IPS DF 6.9 (cell line): ENCODE results near the gene FPR3.
A peak's percentile ranks its signal among the peaks of the same experiment; 100 is the strongest.
"Not testable (repeated sequence)": the region's sequence is repeated elsewhere in the genome, so short reads cannot be mapped to it uniquely, and the experiment has no call there.

Experiments used
- DNase-seq: peaks from one replicate; pipeline ENCODE4 v3.0.0-alpha.2; 2013; ENCODE audit warnings: low read depth, low spot score
- H3K27ac ChIP-seq: one replicate; pipeline ENCODE4 v1.5.1; 2013; ENCODE audit warnings: low read length, control low read depth
- H3K27me3 ChIP-seq: 2 replicates; pipeline ENCODE4 v1.6.1; 2013; ENCODE audit warnings: mild to moderate bottlenecking, low read length; ENCODE audit not compliant: control insufficient read depth, insufficient read depth
- H3K36me3 ChIP-seq: 2 replicates; pipeline ENCODE4 v1.6.1; 2013; ENCODE audit warnings: low read length; ENCODE audit not compliant: control insufficient read depth, insufficient read depth
- H3K4me1 ChIP-seq: 2 replicates; pipeline ENCODE4 v1.6.1; 2013; ENCODE audit warnings: low read length; ENCODE audit not compliant: control insufficient read depth, insufficient read depth
- H3K4me3 ChIP-seq: 2 replicates; pipeline ENCODE4 v1.5.1; 2013; ENCODE audit warnings: mild to moderate bottlenecking, low read length
- H3K9me3 ChIP-seq: 2 replicates; pipeline ENCODE4 v1.6.1; 2013; ENCODE audit warnings: low read length, inconsistent platforms; ENCODE audit not compliant: control insufficient read depth, insufficient read depth
- WGBS: extraction: QIAGEN DNeasy Blood & Tissue Kit; methylation state at CpG from one replicate; pipeline ENCODE4 v1.1.7; 2013; ENCODE audit warnings: mixed read lengths, missing lambda C conversion rate; ENCODE audit not compliant: insufficient read length, insufficient coverage; 5-methylcytosine and 5-hydroxymethylcytosine counted together

The FPR3 gene

GRCh38 chr19:51765086-51765485 lies 29.9 kb upstream of the FPR3 start:
- no CpG with 5 or more reads among the region's 5 CpGs for WGBS
- no peak overlapping the region for H3K4me3 ChIP-seq
- H3K4me1 ChIP-seq: no peaks in the 10 kb centered on the region
- no peaks in the 10 kb centered on the region for H3K36me3 ChIP-seq
- DNase-seq: no peak
- H3K27me3 ChIP-seq: no peaks in the 10 kb centered on the region
- H3K27ac ChIP-seq: no peak overlapping the region
- no peaks in the 10 kb centered on the region for H3K9me3 ChIP-seq

DNA sequence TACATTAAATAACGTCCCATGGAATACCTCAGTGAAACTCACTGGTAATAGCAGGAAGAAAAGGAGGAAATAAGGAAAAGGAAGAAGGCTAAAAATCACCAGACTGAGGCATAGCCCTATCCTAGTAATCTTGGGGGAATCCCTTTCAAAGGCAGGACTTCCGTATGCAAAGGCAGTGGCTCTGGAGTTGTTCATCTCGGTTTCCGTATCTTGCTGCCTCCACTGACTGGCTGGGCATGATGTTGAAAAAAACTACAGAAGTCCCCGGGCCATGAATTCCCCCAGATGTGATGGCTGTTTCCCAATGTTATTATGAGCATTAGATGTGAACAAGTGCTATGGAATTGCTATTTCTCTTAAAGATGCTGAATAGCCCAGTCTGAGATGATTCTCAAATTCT lies 28.5 kb upstream of the FPR3 start:
- Histone ChIP-seq H3K27me3 (no peaks in the 10 kb centered on the region), H3K27ac (no peak overlapping the region), H3K4me3 (no peak overlapping the region), H3K9me3 (no peaks in the 10 kb centered on the region), H3K4me1 (no peaks in the 10 kb centered on the region), H3K36me3 (no peaks in the 10 kb centered on the region)
- WGBS: no CpG with 5 or more reads among the region's 5 CpGs
- no peak for DNase-seq

- no CpG with 5 or more reads among the region's 10 CpGs for WGBS
- H3K27me3 ChIP-seq: no peaks in the 10 kb centered on the region
- no peak overlapping the region for H3K27ac ChIP-seq
- no peaks in the 10 kb centered on the region for H3K36me3 ChIP-seq
- H3K9me3 ChIP-seq: no peaks in the 10 kb centered on the region
- no peak overlapping the region for H3K4me3 ChIP-seq
- no peak for DNase-seq
- no peaks in the 10 kb centered on the region for H3K4me1 ChIP-seq
These were observed 23.4 kb upstream of the FPR3 start for GRCh38 chr19:51771376-51772130.

GRCh38 chr19:51772977-51773376 lies 22.0 kb upstream of the FPR3 start:
- Histone ChIP-seq H3K36me3 (no peaks in the 10 kb centered on the region), H3K27ac (no peak overlapping the region), H3K4me3 (no peak overlapping the region), H3K27me3 (no peaks in the 10 kb centered on the region), H3K9me3 (no peaks in the 10 kb centered on the region), H3K4me1 (no peaks in the 10 kb centered on the region)
- DNase-seq: no peak
- no CpG with 5 or more reads among the region's 6 CpGs for WGBS

GRCh38 chr19:51776561-51776960 lies 18.4 kb upstream of the FPR3 start:
- DNase-seq, H3K4me1 ChIP-seq, H3K4me3 ChIP-seq, H3K27me3 ChIP-seq, H3K9me3 ChIP-seq, H3K36me3 ChIP-seq, H3K27ac ChIP-seq: not testable (repeated sequence)
- WGBS: no CpG with 5 or more reads among the region's 1 CpG

GRCh38 chr19:51777570-51778462 lies 17.1 kb upstream of the FPR3 start:
- DNase-seq: peak; percentile 94
- Histone ChIP-seq H3K9me3 (no peaks in the 10 kb centered on the region), H3K4me1 (no peaks in the 10 kb centered on the region), H3K4me3 (no peak overlapping the region), H3K36me3 (no peaks in the 10 kb centered on the region), H3K27me3 (peaks cover 2% of the 10 kb centered on the region; the same call in 1 of the 2 replicates), H3K27ac (no peak overlapping the region)
- WGBS: no CpG with 5 or more reads among the region's 23 CpGs

GRCh38 chr19:51779181-51779580 lies 15.8 kb upstream of the FPR3 start:
- no peaks in the 10 kb centered on the region for H3K9me3 ChIP-seq
- H3K4me1 ChIP-seq: no peaks in the 10 kb centered on the region
- no CpG with 5 or more reads among the region's 1 CpG for WGBS
- H3K27me3 ChIP-seq: peaks cover 2% of the 10 kb centered on the region; the same call in 1 of the 2 replicates
- H3K4me3 ChIP-seq: no peak overlapping the region
- H3K36me3 ChIP-seq: no peaks in the 10 kb centered on the region
- no peak for DNase-seq
- no peak overlapping the region for H3K27ac ChIP-seq

- no peak for DNase-seq
- Histone ChIP-seq H3K27me3 (peaks cover 2% of the 10 kb centered on the region; the same call in 1 of the 2 replicates), H3K4me3 (no peak overlapping the region), H3K36me3 (no peaks in the 10 kb centered on the region), H3K27ac (no peak overlapping the region), H3K9me3 (no peaks in the 10 kb centered on the region), H3K4me1 (no peaks in the 10 kb centered on the region)
- no CpG with 5 or more reads among the region's 2 CpGs for WGBS
These were observed 15.3 kb upstream of the FPR3 start for GRCh38 chr19:51779703-51780102.

- H3K4me3 ChIP-seq: no peak overlapping the region
- DNase-seq: no peak
- H3K36me3 ChIP-seq: no peaks in the 10 kb centered on the region
- no peaks in the 10 kb centered on the region for H3K4me1 ChIP-seq
- H3K27ac ChIP-seq: no peak overlapping the region
- no peaks in the 10 kb centered on the region for H3K9me3 ChIP-seq
- WGBS: no CpG with 5 or more reads among the region's 2 CpGs
- H3K27me3 ChIP-seq: peaks cover 2% of the 10 kb centered on the region; the same call in 1 of the 2 replicates
These were observed 14.7 kb upstream of the FPR3 start for GRCh38 chr19:51780270-51780669.

GRCh38 chr19:51781999-51782398 lies 13.0 kb upstream of the FPR3 start:
- no peak overlapping the region for H3K27ac ChIP-seq
- no peak overlapping the region for H3K4me3 ChIP-seq
- peaks cover 2% of the 10 kb centered on the region; the same call in 1 of the 2 replicates for H3K27me3 ChIP-seq
- H3K4me1 ChIP-seq: no peaks in the 10 kb centered on the region
- DNase-seq: no peak
- no peaks in the 10 kb centered on the region for H3K36me3 ChIP-seq
- no CpG with 5 or more reads among the region's 3 CpGs for WGBS
- H3K9me3 ChIP-seq: no peaks in the 10 kb centered on the region
